ENCODE measurements around the gene USP13. TPM values are rescaled to one million over a fixed set of nuclear protein-coding genes. Genes with fewer than 3 reads are reported as not detected.

USP13 gene
- total RNA-seq, 2 experiments from 2014 or later, result 4.3 to 4.8 TPM

DNA sequence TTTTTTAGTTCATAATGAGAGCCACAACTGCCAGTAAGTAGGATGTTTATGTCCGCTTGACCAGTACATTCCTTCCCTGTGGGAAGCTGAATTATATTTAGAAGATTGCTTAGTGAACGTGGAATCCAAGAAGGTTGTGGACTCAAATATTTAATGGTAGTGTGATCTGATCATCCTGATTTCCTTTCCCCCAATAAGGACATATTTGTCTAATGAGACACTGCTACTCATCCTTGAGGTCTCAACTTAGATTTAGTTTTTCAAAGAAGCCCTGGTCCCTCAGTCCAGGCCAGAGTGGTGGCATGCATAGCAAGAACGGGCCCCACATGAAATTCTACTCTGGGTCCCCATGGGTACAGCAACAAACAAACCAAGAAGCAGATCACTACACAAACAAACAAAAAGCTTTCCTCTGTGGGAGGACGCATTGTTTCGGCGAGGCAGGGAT, 60.8 kb downstream of the USP13 start:
- no peaks in the 10 kb centered on the region for H3K27me3 Mint-ChIP-seq
- POLR2A ChIA-PET, result no interaction called here
- DNase-seq (no peak), ATAC-seq (ENCODE audit: poor library complexity) (no peak)
- no peaks in the 10 kb centered on the region for H3K27me3 ChIP-seq (ENCODE audit: control insufficient read depth in 1 of 2, insufficient read depth in 2 of 2, low read length in 2 of 2)
- TF ChIP-seq, protein P1, sequence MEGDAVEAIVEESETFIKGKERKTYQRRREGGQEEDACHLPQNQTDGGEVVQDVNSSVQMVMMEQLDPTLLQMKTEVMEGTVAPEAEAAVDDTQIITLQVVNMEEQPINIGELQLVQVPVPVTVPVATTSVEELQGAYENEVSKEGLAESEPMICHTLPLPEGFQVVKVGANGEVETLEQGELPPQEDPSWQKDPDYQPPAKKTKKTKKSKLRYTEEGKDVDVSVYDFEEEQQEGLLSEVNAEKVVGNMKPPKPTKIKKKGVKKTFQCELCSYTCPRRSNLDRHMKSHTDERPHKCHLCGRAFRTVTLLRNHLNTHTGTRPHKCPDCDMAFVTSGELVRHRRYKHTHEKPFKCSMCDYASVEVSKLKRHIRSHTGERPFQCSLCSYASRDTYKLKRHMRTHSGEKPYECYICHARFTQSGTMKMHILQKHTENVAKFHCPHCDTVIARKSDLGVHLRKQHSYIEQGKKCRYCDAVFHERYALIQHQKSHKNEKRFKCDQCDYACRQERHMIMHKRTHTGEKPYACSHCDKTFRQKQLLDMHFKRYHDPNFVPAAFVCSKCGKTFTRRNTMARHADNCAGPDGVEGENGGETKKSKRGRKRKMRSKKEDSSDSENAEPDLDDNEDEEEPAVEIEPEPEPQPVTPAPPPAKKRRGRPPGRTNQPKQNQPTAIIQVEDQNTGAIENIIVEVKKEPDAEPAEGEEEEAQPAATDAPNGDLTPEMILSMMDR (IDR thresholded peaks at IDR 0.05), result no peak
- no peak overlapping the region for H3K4me3 Mint-ChIP-seq
- peaks cover 51% of the 10 kb centered on the region for H3K36me3 Mint-ChIP-seq (ENCODE audit: low read depth)
- no peak overlapping the region for H3K27ac ChIP-seq (ENCODE audit: low read depth in 1 of 2, low read length in 2 of 2)
- no peak overlapping the region for H3K27ac Mint-ChIP-seq
- H3K9me3 ChIP-seq (ENCODE audit: control insufficient read depth in 1 of 2, insufficient read depth in 1 of 2, low read length in 2 of 2), result no peaks in the 10 kb centered on the region
- intact Hi-C loops (cut with DNase I, micrococcal nuclease), result no loop called here
- H3K4me1 ChIP-seq (ENCODE audit: insufficient read depth, low read length), result no peaks in the 10 kb centered on the region
- peaks cover 11% of the 10 kb centered on the region for H3K36me3 ChIP-seq (ENCODE audit: insufficient read depth, low read length)
- H3K4me3 ChIP-seq (ENCODE audit: low read length), result no peak overlapping the region
- CTCF ChIA-PET, result no interaction called here
- no peaks in the 10 kb centered on the region for H3K9me3 Mint-ChIP-seq
- H3K4me1 Mint-ChIP-seq (ENCODE audit: low read depth), result no peaks in the 10 kb centered on the region

DNA sequence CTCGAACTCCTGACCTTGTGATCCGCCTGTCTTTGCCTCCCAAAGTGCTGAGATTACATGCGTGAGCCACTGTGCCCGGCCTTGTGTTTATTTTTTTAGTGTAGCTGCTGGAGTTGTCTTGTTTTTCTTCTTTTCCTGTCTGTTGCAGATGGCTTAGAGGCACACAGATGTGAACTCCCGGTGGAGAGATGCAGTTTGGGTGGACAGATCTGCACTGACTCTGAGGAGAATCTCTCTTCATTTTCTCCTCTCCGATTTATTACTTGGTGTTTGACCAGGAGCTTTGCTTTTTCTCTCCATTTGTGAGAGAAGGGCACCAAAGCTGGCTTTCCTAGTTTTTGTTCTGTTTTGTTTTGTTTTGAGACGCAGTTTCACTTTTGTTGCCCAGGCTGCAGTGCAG, 62.7 kb downstream of the USP13 start:
- peaks cover 43% of the 10 kb centered on the region for H3K36me3 Mint-ChIP-seq (ENCODE audit: low read depth)
- H3K4me1 ChIP-seq (ENCODE audit: insufficient read depth, low read length), result no peaks in the 10 kb centered on the region
- H3K27me3 ChIP-seq (ENCODE audit: control insufficient read depth in 1 of 2, insufficient read depth in 2 of 2, low read length in 2 of 2), result no peaks in the 10 kb centered on the region
- no peaks in the 10 kb centered on the region for H3K36me3 ChIP-seq (ENCODE audit: insufficient read depth, low read length)
- H3K4me1 Mint-ChIP-seq (ENCODE audit: low read depth), result no peaks in the 10 kb centered on the region
- no peak for DNase-seq
- TF ChIP-seq, protein P1 (IDR thresholded peaks at IDR 0.05), result no peak
- no peak overlapping the region for H3K4me3 ChIP-seq (ENCODE audit: low read length)
- H3K27ac Mint-ChIP-seq, result no peak overlapping the region
- no peak overlapping the region for H3K4me3 Mint-ChIP-seq
- H3K27ac ChIP-seq (ENCODE audit: low read depth in 1 of 2, low read length in 2 of 2), result no peak overlapping the region
- intact Hi-C loops (cut with DNase I, micrococcal nuclease), result no loop called here
- H3K9me3 ChIP-seq (ENCODE audit: control insufficient read depth in 1 of 2, insufficient read depth in 1 of 2, low read length in 2 of 2), result no peaks in the 10 kb centered on the region
- no peak for ATAC-seq (ENCODE audit: poor library complexity)
- no peaks in the 10 kb centered on the region for H3K27me3 Mint-ChIP-seq
- ChIA-PET POLR2A (no interaction called here), CTCF (no interaction called here)
- H3K9me3 Mint-ChIP-seq, result no peaks in the 10 kb centered on the region

DNA sequence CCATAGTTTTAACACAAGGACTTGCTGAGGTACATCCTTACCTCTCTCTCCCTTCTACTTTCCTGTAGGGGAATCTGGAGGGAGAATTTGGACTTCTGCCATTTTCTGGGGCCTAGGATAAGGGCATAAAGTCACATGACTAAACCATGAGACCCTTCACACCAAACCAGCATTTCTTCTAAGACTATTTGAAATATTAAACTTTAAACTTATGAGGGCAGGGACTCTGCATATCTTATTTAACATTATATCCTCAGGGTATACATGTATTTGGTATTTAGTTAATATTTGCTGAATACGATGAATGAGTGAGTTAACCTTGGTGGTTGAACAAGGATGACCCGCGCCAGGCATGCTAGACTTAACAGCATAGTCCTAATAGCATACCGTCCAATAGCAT, 63.4 kb downstream of the USP13 start:
- Histone ChIP-seq H3K36me3 (ENCODE audit: insufficient read depth, low read length) (peaks cover under 1% of the 10 kb centered on the region), H3K27ac (ENCODE audit: low read depth in 1 of 2, low read length in 2 of 2) (no peak overlapping the region), H3K4me3 (ENCODE audit: low read length) (no peak overlapping the region), H3K4me1 (ENCODE audit: insufficient read depth, low read length) (no peaks in the 10 kb centered on the region), H3K9me3 (ENCODE audit: control insufficient read depth in 1 of 2, insufficient read depth in 1 of 2, low read length in 2 of 2) (no peaks in the 10 kb centered on the region), H3K27me3 (ENCODE audit: control insufficient read depth in 1 of 2, insufficient read depth in 2 of 2, low read length in 2 of 2) (no peaks in the 10 kb centered on the region)
- TF ChIP-seq, protein P1 (IDR thresholded peaks at IDR 0.05), result no peak
- H3K4me3 Mint-ChIP-seq, result no peak overlapping the region
- intact Hi-C loops (cut with DNase I, micrococcal nuclease), result no loop called here
- H3K36me3 Mint-ChIP-seq (ENCODE audit: low read depth), result peaks cover 42% of the 10 kb centered on the region
- ATAC-seq (ENCODE audit: poor library complexity), result no peak
- ChIA-PET POLR2A (no interaction called here), CTCF (no interaction called here)
- H3K9me3 Mint-ChIP-seq, result no peaks in the 10 kb centered on the region
- H3K27me3 Mint-ChIP-seq, result no peaks in the 10 kb centered on the region
- no peak overlapping the region for H3K27ac Mint-ChIP-seq
- no peaks in the 10 kb centered on the region for H3K4me1 Mint-ChIP-seq (ENCODE audit: low read depth)
- DNase-seq, result no peak

Data from CD4-positive, alpha-beta T cell (primary cell).